GM23338 (cell line): ENCODE measurements around the gene MYO5B. TPM values are rescaled to one million over a fixed set of nuclear protein-coding genes. Genes with fewer than 3 reads are reported as not detected.
A peak's percentile ranks its signal among the peaks of the same experiment; 100 is the strongest.
"Not testable (repeated sequence)": the region's sequence is repeated elsewhere in the genome, so short reads cannot be mapped to it uniquely, and the experiment has no call there.

Source experiments
- ATAC-seq: fragments of 200-7000 bp; cut with Tn5 transposase; 3 replicates; pipeline ENCODE4 v1.9.1; 2020
- DNase-seq: peaks from one replicate; pipeline ENCODE4 v3.0.0-alpha.2; 2015; ENCODE audit warnings: low spot score
- H2AFZ ChIP-seq: fragments of 200-600 bp; sonication (generic); 2 replicates; pipeline ENCODE4 v1.8.0; 2016; ENCODE audit warnings: antibody characterized with exemption, mild to moderate bottlenecking, moderate library complexity
- H3F3A ChIP-seq: fragments of 200-600 bp; sonication (generic); replicated peaks from 2 replicates; pipeline ENCODE4 v1.8.0; 2017; ENCODE audit warnings: antibody characterized with exemption, mixed run types, low read depth
- H3K27ac ChIP-seq: fragments of 200-600 bp; sonication (generic); 2 replicates; pipeline ENCODE4 v1.6.1; 2016; ENCODE audit warnings: low read depth
- H3K27me3 ChIP-seq: fragments of 200-600 bp; sonication (generic); 2 replicates; pipeline ENCODE4 v1.8.0; 2016; ENCODE audit warnings: mild to moderate bottlenecking, mixed run types, moderate library complexity; ENCODE audit not compliant: insufficient read depth
- H3K36me3 ChIP-seq: fragments of 200-600 bp; sonication (generic); 2 replicates; pipeline ENCODE4 v1.8.0; 2016; ENCODE audit warnings: mild to moderate bottlenecking; ENCODE audit not compliant: insufficient read depth
- H3K4me1 ChIP-seq: fragments of 200-600 bp; sonication (generic); 2 replicates; pipeline ENCODE4 v1.8.0; 2016; ENCODE audit warnings: mild to moderate bottlenecking, moderate library complexity; ENCODE audit not compliant: insufficient read depth
- H3K4me2 ChIP-seq: fragments of 200-600 bp; sonication (generic); 2 replicates; pipeline ENCODE4 v1.7.1; 2017; ENCODE audit warnings: mixed run types
- H3K4me3 ChIP-seq: fragments of 200-600 bp; sonication (generic); 2 replicates; pipeline ENCODE4 v1.6.1; 2016; ENCODE audit warnings: mixed run types
- H3K79me2 ChIP-seq: fragments of 200-600 bp; sonication (generic); replicated peaks from 2 replicates; pipeline ENCODE4 v1.8.0; 2017; ENCODE audit warnings: mild to moderate bottlenecking; ENCODE audit not compliant: insufficient read depth
- H3K9me2 ChIP-seq: fragments of 200-600 bp; sonication (generic); 2 replicates; pipeline ENCODE4 v1.8.0; 2017; ENCODE audit not compliant: insufficient read depth
- H4K20me1 ChIP-seq: fragments of 200-600 bp; sonication (generic); replicated peaks from 2 replicates; pipeline ENCODE4 v1.8.0; 2017; ENCODE audit warnings: mild to moderate bottlenecking; ENCODE audit not compliant: insufficient read depth
- H3K27ac Mint-ChIP-seq: 2 replicates; pipeline ENCODE4 v1.8.0; 2020; ENCODE audit warnings: inconsistent platforms, mild to moderate bottlenecking, moderate library complexity, mixed read lengths
- H3K27me3 Mint-ChIP-seq: 3 replicates; pipeline ENCODE4 v1.8.0; 2022; ENCODE audit warnings: low read depth, mild to moderate bottlenecking, moderate library complexity, mixed read lengths, inconsistent platforms; ENCODE audit not compliant: insufficient read depth, poor library complexity
- H3K36me3 Mint-ChIP-seq: 3 replicates; pipeline ENCODE4 v1.8.0; 2021; ENCODE audit warnings: low read depth, mild to moderate bottlenecking, inconsistent platforms, moderate library complexity, mixed read lengths
- H3K4me1 Mint-ChIP-seq: 3 replicates; pipeline ENCODE4 v1.8.0; 2020; ENCODE audit warnings: mild to moderate bottlenecking, inconsistent platforms, mixed read lengths
- H3K4me3 Mint-ChIP-seq: 3 replicates; pipeline ENCODE4 v1.8.0; 2021; ENCODE audit warnings: moderate library complexity, mild to moderate bottlenecking, inconsistent platforms, mixed read lengths
- H3K9me3 Mint-ChIP-seq: 3 replicates; pipeline ENCODE4 v1.8.0; 2020; ENCODE audit warnings: moderate library complexity, mild to moderate bottlenecking, inconsistent platforms, mixed read lengths
- CREB1 ChIP-seq: fragments of 250-450 bp; sonication (Bioruptor Pico); IDR thresholded peaks from 2 replicates; pipeline ENCODE4 v1.5.0; 2020; ENCODE audit warnings: low read depth, mild to moderate bottlenecking, moderate library complexity
- EZH2 ChIP-seq: fragments of 200-600 bp; sonication (generic); IDR thresholded peaks from one replicate; pipeline ENCODE4 v1.8.0; 2017; ENCODE audit warnings: antibody characterized with exemption, mild to moderate bottlenecking, low read depth; ENCODE audit not compliant: unreplicated experiment
- JUNB ChIP-seq: IDR thresholded peaks from one replicate; pipeline ENCODE4 v1.6.1; 2016; ENCODE audit warnings: antibody characterized with exemption; ENCODE audit not compliant: unreplicated experiment
- NANOG ChIP-seq: IDR thresholded peaks from 2 replicates; pipeline ENCODE4 v1.6.1; 2016; ENCODE audit warnings: antibody characterized with exemption, borderline replicate concordance
- POLR2AphosphoS5 ChIP-seq: IDR thresholded peaks from 2 replicates; pipeline ENCODE4 v1.6.1; 2016; ENCODE audit warnings: antibody characterized with exemption, low read depth
- STAT1 ChIP-seq: IDR thresholded peaks from one replicate; pipeline ENCODE4 v1.6.1; 2016; ENCODE audit warnings: antibody characterized with exemption; ENCODE audit not compliant: unreplicated experiment
- ZNF114 ChIP-seq: fragments of 250-450 bp; sonication (Bioruptor Pico); IDR thresholded peaks from 2 replicates; pipeline ENCODE4 v1.5.0; 2020; ENCODE audit warnings: mild to moderate bottlenecking, moderate library complexity
- polyA plus RNA-seq: library from polyadenylated mRNA; unstranded; fragments of >200 nt; fragmentation: Nextera tagmentation; extraction: Ambion mirVana; gene quantifications from 2 replicates; pipeline ENCODE4 v1.2.1, GENCODE V29; 2016
- total RNA-seq: library from RNA; depleted of rRNA; stranded (reverse); fragments of >200 nt; shearing (Covaris generic); gene quantifications from 2 replicates; pipeline ENCODE4 v1.2.3, GENCODE V29; 2014
- TF ChIP-seq, protein P1 (sequence below), 2 experiments: fragments of 200-600 bp in 1 of 2; sonication (generic) in 1 of 2; conservative IDR thresholded peaks; 2 replicates each; pipeline versions ENCODE4 v1.5.1 to v1.6.1; 2016 to 2017; ENCODE audit warnings: antibody characterized with exemption in 2 of 2, low read depth in 2 of 2, mild to moderate bottlenecking in 2 of 2, moderate library complexity in 1 of 2
- TF ChIP-seq, protein P2 (sequence below): fragments of 250-450 bp; sonication (Bioruptor Pico); IDR thresholded peaks from 2 replicates; pipeline ENCODE4 v1.5.0; 2020; ENCODE audit warnings: mild to moderate bottlenecking, moderate library complexity

MYO5B gene
- total and polyA plus RNA-seq, 2 experiments from 2014 or later: 3.2 to 19.1 TPM

DNA sequence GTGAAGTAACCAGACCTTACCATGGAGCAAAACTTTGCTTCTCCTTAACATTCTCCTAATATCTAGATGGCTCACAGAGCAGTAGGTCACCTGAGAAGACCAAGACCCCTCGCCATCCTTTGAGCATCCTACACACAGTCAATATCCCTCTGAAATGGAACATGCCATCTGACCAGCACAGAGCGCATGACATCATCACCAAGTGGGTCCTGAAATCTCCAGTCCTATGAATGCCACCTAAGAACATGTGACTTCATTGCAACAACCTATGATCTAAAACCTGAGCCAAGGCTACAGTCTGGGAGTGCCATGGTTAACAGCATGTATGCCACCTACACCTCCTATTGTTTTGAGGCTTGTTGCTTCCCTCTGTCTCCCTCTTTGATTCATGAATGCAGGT lies 305.4 kb downstream of the MYO5B start:
- ATAC-seq, H3F3A ChIP-seq, H3K79me2 ChIP-seq, H3K36me3 Mint-ChIP-seq, H3K27ac Mint-ChIP-seq, DNase-seq, H3K27me3 Mint-ChIP-seq, H3K4me3 ChIP-seq, H2AFZ ChIP-seq, H3K4me3 Mint-ChIP-seq, H3K9me2 ChIP-seq, H3K4me2 ChIP-seq, H3K9me3 Mint-ChIP-seq, H3K27ac ChIP-seq, H3K4me1 ChIP-seq, H3K36me3 ChIP-seq, H4K20me1 ChIP-seq, H3K27me3 ChIP-seq: not testable (repeated sequence)
- peaks cover 13% of the 10 kb centered on the region for H3K4me1 Mint-ChIP-seq

DNA sequence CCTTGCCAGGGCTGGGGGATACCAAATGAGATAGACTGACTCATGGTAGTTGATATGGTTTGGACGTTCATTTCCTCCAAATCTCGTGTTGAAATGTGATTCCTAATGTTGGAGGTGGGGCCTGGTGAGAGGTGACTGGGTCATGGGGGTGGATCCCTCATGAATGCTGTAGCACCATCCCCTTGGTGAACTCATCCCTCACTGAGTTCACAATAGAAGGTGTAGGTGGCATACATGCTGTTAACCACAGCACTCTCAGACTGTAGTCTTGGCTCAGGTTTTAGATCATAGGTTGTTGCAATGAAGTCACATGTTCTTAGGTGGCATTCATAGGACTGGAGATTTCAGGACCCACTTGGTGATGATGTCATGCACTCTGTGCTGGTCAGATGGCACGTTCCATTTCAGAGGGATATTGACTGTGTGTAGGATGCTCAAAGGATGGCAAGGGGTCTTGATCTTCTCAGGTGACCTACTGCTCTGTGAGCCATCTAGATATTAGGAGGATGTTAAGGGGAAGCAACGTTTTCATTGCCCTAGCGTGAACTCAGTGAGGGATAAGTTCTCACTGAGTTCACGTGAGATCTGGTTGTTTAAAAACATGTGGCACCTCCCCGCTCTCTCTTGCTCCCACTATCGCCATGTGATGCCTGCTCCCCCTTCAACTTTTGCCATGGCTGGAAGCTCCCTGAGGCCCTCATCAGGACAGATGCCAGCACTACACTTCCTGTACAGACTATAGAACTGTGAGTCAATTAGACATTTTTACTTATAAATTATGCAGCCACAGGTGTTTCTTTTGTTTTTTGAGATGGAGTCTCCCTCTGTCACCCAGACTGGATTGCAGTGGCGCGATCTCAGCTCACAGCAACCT lies 307.8 kb downstream of the MYO5B start:
- H3K4me2 ChIP-seq: no peak overlapping the region
- ATAC-seq (peak; percentile 84), DNase-seq (peak; percentile 64)
- no peak overlapping the region for H3K27ac ChIP-seq
- TF ChIP-seq, protein P1, sequence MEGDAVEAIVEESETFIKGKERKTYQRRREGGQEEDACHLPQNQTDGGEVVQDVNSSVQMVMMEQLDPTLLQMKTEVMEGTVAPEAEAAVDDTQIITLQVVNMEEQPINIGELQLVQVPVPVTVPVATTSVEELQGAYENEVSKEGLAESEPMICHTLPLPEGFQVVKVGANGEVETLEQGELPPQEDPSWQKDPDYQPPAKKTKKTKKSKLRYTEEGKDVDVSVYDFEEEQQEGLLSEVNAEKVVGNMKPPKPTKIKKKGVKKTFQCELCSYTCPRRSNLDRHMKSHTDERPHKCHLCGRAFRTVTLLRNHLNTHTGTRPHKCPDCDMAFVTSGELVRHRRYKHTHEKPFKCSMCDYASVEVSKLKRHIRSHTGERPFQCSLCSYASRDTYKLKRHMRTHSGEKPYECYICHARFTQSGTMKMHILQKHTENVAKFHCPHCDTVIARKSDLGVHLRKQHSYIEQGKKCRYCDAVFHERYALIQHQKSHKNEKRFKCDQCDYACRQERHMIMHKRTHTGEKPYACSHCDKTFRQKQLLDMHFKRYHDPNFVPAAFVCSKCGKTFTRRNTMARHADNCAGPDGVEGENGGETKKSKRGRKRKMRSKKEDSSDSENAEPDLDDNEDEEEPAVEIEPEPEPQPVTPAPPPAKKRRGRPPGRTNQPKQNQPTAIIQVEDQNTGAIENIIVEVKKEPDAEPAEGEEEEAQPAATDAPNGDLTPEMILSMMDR (conservative IDR thresholded peaks at IDR 0.05; ENCODE audit: low read depth in 2 of 2): peak; percentile 56 to 62
- TF ChIP-seq JUNB: no peak
- no peaks in the 10 kb centered on the region for H3K36me3 ChIP-seq
- H3K4me1 ChIP-seq: no peaks in the 10 kb centered on the region
- no peaks in the 10 kb centered on the region; the same call in 1 of the 2 replicates for H4K20me1 ChIP-seq
- no peak overlapping the region for H3K4me3 ChIP-seq
- no peaks in the 10 kb centered on the region for H3K9me3 Mint-ChIP-seq
- H3K9me2 ChIP-seq: peaks cover 5% of the 10 kb centered on the region
- H3K27ac Mint-ChIP-seq: no peak overlapping the region
- H3K4me3 Mint-ChIP-seq: no peak overlapping the region
- H3K27me3 Mint-ChIP-seq: no peaks in the 10 kb centered on the region
- H3K36me3 Mint-ChIP-seq: no peaks in the 10 kb centered on the region; the same call in 2 of the 3 replicates
- H3F3A ChIP-seq: no peaks in the 10 kb centered on the region
- no peak overlapping the region for H2AFZ ChIP-seq
- H3K79me2 ChIP-seq: no peaks in the 10 kb centered on the region
- H3K27me3 ChIP-seq: no peaks in the 10 kb centered on the region
- peaks cover 13% of the 10 kb centered on the region for H3K4me1 Mint-ChIP-seq

DNA sequence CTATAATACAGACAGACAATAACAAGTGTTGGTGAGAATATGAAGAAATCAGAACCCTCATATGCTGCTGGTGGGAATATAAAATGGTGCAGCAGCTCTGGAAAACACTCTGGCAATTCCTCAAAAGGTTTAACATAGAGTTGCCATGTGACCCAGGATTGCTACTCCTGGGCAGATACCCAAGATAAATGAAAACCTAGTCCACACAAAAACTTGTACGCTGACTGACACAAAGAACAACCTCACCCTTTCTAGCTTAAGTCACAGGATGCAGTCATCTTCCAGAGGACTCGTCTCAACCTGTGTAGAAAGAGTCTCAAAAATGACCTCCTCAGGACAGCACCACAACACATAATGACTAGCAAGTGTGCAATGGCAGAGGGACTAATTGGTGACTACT lies 310.0 kb downstream of the MYO5B start:
- H3K79me2 ChIP-seq: no peaks in the 10 kb centered on the region
- H3K4me1 ChIP-seq: no peaks in the 10 kb centered on the region
- H3K27me3 Mint-ChIP-seq: no peaks in the 10 kb centered on the region
- no peak overlapping the region for H3K27ac Mint-ChIP-seq
- peaks cover 5% of the 10 kb centered on the region for H3K9me2 ChIP-seq
- H3K36me3 ChIP-seq: no peaks in the 10 kb centered on the region
- H2AFZ ChIP-seq: no peak overlapping the region
- H4K20me1 ChIP-seq: no peaks in the 10 kb centered on the region; the same call in 1 of the 2 replicates
- H3F3A ChIP-seq: no peaks in the 10 kb centered on the region
- no peaks in the 10 kb centered on the region for H3K27me3 ChIP-seq
- H3K4me1 Mint-ChIP-seq: peaks cover 6% of the 10 kb centered on the region
- no peak overlapping the region for H3K4me2 ChIP-seq
- no peak overlapping the region for H3K27ac ChIP-seq
- H3K4me3 Mint-ChIP-seq: no peak overlapping the region
- DNase-seq (no peak), ATAC-seq (no peak)
- H3K4me3 ChIP-seq: no peak overlapping the region
- no peaks in the 10 kb centered on the region for H3K9me3 Mint-ChIP-seq
- no peaks in the 10 kb centered on the region; the same call in 2 of the 3 replicates for H3K36me3 Mint-ChIP-seq
- TF ChIP-seq CREB1 (CRISPR knock-in tag): no peak
- no peak for TF ChIP-seq ZNF114 (CRISPR knock-in tag)
- TF ChIP-seq STAT1: no peak
- no peak for TF ChIP-seq EZH2
- TF ChIP-seq POLR2AphosphoS5: no peak
- no peak for TF ChIP-seq NANOG
- TF ChIP-seq, protein P2, sequence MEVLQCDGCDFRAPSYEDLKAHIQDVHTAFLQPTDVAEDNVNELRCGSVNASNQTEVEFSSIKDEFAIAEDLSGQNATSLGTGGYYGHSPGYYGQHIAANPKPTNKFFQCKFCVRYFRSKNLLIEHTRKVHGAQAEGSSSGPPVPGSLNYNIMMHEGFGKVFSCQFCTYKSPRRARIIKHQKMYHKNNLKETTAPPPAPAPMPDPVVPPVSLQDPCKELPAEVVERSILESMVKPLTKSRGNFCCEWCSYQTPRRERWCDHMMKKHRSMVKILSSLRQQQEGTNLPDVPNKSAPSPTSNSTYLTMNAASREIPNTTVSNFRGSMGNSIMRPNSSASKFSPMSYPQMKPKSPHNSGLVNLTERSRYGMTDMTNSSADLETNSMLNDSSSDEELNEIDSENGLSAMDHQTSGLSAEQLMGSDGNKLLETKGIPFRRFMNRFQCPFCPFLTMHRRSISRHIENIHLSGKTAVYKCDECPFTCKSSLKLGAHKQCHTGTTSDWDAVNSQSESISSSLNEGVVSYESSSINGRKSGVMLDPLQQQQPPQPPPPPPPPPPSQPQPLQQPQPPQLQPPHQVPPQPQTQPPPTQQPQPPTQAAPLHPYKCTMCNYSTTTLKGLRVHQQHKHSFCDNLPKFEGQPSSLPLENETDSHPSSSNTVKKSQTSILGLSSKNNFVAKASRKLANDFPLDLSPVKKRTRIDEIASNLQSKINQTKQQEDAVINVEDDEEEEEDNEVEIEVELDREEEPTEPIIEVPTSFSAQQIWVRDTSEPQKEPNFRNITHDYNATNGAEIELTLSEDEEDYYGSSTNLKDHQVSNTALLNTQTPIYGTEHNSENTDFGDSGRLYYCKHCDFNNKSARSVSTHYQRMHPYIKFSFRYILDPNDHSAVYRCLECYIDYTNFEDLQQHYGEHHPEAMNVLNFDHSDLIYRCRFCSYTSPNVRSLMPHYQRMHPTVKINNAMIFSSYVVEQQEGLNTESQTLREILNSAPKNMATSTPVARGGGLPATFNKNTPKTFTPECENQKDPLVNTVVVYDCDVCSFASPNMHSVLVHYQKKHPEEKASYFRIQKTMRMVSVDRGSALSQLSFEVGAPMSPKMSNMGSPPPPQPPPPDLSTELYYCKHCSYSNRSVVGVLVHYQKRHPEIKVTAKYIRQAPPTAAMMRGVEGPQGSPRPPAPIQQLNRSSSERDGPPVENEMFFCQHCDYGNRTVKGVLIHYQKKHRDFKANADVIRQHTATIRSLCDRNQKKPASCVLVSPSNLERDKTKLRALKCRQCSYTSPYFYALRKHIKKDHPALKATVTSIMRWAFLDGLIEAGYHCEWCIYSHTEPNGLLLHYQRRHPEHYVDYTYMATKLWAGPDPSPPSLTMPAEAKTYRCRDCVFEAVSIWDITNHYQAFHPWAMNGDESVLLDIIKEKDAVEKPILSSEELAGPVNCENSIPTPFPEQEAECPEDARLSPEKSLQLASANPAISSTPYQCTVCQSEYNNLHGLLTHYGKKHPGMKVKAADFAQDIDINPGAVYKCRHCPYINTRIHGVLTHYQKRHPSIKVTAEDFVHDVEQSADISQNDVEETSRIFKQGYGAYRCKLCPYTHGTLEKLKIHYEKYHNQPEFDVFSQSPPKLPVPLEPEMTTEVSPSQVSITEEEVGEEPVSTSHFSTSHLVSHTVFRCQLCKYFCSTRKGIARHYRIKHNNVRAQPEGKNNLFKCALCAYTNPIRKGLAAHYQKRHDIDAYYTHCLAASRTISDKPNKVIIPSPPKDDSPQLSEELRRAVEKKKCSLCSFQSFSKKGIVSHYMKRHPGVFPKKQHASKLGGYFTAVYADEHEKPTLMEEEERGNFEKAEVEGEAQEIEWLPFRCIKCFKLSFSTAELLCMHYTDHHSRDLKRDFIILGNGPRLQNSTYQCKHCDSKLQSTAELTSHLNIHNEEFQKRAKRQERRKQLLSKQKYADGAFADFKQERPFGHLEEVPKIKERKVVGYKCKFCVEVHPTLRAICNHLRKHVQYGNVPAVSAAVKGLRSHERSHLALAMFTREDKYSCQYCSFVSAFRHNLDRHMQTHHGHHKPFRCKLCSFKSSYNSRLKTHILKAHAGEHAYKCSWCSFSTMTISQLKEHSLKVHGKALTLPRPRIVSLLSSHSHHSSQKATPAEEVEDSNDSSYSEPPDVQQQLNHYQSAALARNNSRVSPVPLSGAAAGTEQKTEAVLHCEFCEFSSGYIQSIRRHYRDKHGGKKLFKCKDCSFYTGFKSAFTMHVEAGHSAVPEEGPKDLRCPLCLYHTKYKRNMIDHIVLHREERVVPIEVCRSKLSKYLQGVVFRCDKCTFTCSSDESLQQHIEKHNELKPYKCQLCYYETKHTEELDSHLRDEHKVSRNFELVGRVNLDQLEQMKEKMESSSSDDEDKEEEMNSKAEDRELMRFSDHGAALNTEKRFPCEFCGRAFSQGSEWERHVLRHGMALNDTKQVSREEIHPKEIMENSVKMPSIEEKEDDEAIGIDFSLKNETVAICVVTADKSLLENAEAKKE (CRISPR knock-in tag): no peak
